ENCODE measurements around the gene VAC14. TPM values are rescaled to one million over a fixed set of nuclear protein-coding genes. Genes with fewer than 3 reads are reported as not detected.

VAC14 gene
- total RNA-seq, 1 donor from 2014 or later = 38.4 TPM

DNA sequence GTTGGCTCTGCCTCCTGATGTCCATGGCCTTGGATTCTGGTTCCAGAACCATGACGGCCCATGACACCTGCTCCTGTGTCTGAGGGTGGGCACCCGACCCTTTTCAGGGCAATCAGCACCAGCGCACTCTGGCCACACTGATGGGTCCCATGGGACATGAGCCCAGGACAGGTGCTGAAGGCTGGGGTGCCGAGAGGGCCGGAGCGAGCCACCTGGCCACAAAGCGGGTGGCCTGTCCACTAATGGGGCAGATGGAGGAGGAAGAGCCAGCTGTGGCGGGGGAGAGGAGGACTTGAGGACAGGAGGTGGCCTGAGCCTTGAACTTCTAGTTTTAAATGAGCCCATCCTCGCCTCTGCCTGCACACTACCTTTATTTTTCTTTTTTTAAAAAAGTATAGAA lies 83.9 kb downstream of the VAC14 start:
- H3K9me3 Mint-ChIP-seq (ENCODE audit: low read depth) = peaks cover 11% of the 10 kb centered on the region
- H3K4me3 Mint-ChIP-seq (ENCODE audit: low read depth) = no peak overlapping the region
- H3K27ac Mint-ChIP-seq = no peak overlapping the region
- no peaks in the 10 kb centered on the region for H3K4me1 Mint-ChIP-seq (ENCODE audit: low read depth)
- H3K36me3 Mint-ChIP-seq (ENCODE audit: insufficient read depth) = peaks cover 22% of the 10 kb centered on the region
- TF ChIP-seq, protein P1, sequence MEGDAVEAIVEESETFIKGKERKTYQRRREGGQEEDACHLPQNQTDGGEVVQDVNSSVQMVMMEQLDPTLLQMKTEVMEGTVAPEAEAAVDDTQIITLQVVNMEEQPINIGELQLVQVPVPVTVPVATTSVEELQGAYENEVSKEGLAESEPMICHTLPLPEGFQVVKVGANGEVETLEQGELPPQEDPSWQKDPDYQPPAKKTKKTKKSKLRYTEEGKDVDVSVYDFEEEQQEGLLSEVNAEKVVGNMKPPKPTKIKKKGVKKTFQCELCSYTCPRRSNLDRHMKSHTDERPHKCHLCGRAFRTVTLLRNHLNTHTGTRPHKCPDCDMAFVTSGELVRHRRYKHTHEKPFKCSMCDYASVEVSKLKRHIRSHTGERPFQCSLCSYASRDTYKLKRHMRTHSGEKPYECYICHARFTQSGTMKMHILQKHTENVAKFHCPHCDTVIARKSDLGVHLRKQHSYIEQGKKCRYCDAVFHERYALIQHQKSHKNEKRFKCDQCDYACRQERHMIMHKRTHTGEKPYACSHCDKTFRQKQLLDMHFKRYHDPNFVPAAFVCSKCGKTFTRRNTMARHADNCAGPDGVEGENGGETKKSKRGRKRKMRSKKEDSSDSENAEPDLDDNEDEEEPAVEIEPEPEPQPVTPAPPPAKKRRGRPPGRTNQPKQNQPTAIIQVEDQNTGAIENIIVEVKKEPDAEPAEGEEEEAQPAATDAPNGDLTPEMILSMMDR (IDR thresholded peaks at IDR 0.05; ENCODE audit: unreplicated experiment) = no peak
- no peaks in the 10 kb centered on the region for H3K27me3 Mint-ChIP-seq
- DNase-seq (ENCODE audit: low spot score, unreplicated experiment) = no peak

DNA sequence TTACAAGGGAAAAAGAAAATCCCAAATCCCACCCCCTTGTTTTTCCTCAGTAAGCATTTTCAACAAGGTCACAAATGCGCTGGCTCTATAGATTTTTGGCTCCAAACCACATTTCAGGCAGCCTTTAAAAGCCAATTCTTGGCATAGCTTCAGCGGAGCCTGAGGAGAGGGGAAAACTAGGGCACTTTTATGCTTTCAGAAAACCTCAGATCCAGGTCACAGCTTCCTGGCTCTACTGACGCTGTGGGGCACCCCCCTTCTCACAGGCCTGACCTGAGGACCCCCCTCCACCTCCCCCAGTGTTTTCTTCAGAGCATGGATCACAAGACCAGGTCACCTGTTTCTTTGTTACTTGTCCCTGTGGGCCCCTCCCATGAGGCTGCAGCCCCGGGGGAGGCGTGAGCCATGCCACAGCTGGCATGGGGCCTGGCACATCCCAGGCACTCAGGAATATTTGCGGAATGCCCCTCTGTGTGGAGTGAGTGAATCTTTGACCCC lies 85.0 kb downstream of the VAC14 start:
- DNase-seq (ENCODE audit: low spot score, unreplicated experiment) = no peak
- TF ChIP-seq, protein P1 (IDR thresholded peaks at IDR 0.05; ENCODE audit: unreplicated experiment) = no peak
- peaks cover 6% of the 10 kb centered on the region for H3K4me1 Mint-ChIP-seq (ENCODE audit: low read depth)
- no peaks in the 10 kb centered on the region for H3K27me3 Mint-ChIP-seq
- H3K36me3 Mint-ChIP-seq (ENCODE audit: insufficient read depth) = peaks cover 18% of the 10 kb centered on the region
- peaks cover 11% of the 10 kb centered on the region for H3K9me3 Mint-ChIP-seq (ENCODE audit: low read depth)
- no peak overlapping the region for H3K27ac Mint-ChIP-seq
- H3K4me3 Mint-ChIP-seq (ENCODE audit: low read depth) = no peak overlapping the region

DNA sequence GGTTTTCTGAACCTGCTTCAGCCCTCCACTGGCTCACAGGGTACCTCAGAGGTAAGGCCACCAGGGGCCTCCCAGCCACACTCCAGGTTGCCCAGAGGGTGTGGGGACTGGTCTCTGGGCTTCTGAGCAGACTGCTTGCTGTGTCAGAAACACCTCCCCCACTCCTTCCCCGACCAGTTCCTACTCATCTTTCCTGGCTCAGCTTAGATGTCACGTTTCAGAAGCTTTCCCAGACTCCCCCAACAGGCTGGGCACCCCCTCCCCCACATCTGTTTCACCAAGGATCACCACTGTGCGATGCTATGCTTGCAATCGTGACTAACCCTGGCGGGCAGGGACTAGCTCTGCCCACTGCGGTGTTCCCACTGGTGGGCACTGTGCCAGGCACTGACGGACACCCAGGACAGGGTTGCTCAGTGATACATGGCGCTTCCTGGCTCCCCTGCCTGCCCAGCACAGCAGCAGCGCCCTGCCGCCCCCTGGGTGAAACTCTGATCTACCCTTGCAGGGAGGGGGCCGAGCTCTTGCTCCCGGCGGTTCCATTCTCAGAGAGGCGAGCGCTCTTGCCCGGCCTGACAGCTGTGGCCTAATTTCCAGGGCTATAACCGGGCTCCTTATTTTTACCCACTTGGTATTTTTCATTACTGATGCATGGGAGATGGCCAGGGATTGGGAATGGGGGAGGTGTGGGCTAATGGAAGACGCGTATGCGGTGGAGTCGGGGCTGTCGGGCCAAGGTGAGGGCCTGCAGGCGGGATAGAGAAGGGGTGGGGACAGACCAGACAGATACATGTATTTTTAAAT lies 85.7 kb downstream of the VAC14 start:
- H3K36me3 Mint-ChIP-seq (ENCODE audit: insufficient read depth) = peaks cover 11% of the 10 kb centered on the region
- H3K27ac Mint-ChIP-seq = no peak overlapping the region
- H3K9me3 Mint-ChIP-seq (ENCODE audit: low read depth) = peaks cover 11% of the 10 kb centered on the region
- no peak for DNase-seq (ENCODE audit: low spot score, unreplicated experiment)
- TF ChIP-seq, protein P1 (IDR thresholded peaks at IDR 0.05; ENCODE audit: unreplicated experiment) = no peak
- no peak overlapping the region for H3K4me3 Mint-ChIP-seq (ENCODE audit: low read depth)
- H3K4me1 Mint-ChIP-seq (ENCODE audit: low read depth) = peaks cover 6% of the 10 kb centered on the region
- no peaks in the 10 kb centered on the region for H3K27me3 Mint-ChIP-seq

DNA sequence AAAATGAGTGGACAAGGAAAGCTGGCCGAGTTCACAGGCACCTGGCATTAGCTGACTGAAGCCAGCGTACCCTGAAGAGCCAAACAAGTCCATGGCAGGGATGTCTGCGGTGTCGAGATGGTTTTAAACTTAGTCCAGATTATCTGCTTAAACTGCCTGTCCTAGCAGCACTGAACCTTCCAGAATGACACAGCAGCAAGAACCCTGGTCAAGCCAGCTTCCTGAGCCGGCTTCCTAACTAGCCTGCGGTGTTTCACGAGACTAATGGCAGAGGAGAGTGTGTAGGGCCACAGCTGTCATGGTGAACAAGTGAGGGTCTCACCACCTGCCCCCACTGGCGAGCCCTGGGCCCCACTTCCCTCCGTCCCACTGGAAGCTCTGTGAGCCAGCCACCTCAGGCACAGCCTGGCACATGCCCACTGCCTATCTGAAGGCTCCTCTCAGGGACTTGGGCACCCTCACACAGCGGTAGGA lies 86.3 kb downstream of the VAC14 start:
- H3K4me1 Mint-ChIP-seq (ENCODE audit: low read depth) = peaks cover 6% of the 10 kb centered on the region
- peaks cover 5% of the 10 kb centered on the region for H3K36me3 Mint-ChIP-seq (ENCODE audit: insufficient read depth)
- no peak overlapping the region for H3K4me3 Mint-ChIP-seq (ENCODE audit: low read depth)
- TF ChIP-seq, protein P1 (IDR thresholded peaks at IDR 0.05; ENCODE audit: unreplicated experiment) = no peak
- no peak overlapping the region for H3K27ac Mint-ChIP-seq
- no peak for DNase-seq (ENCODE audit: low spot score, unreplicated experiment)
- no peaks in the 10 kb centered on the region for H3K27me3 Mint-ChIP-seq
- peaks cover 4% of the 10 kb centered on the region for H3K9me3 Mint-ChIP-seq (ENCODE audit: low read depth)

DNA sequence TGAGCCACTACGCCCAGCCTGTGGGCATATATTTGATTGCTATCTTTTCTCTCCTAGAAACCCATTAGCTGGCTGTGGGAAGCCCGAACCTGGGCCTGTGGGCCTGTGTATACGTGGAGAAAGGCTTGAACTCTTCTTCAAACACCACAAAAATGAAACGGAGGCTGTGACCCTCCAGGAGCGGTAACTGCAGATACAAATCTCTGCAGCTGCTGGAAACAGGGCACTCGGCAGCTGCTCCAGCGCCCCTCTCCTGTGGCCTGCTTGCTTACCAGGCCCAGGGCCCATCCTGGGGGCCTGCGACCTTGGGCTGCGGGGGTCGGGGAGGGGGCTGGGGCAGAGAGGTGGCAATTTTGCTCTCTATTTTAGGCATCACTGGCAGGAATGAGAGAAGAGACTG lies 87.1 kb downstream of the VAC14 start:
- Mint-ChIP-seq H3K4me1 (ENCODE audit: low read depth) (peaks cover 6% of the 10 kb centered on the region), H3K27ac (no peak overlapping the region), H3K9me3 (ENCODE audit: low read depth) (no peaks in the 10 kb centered on the region), H3K36me3 (ENCODE audit: insufficient read depth) (no peaks in the 10 kb centered on the region), H3K27me3 (no peaks in the 10 kb centered on the region), H3K4me3 (ENCODE audit: low read depth) (no peak overlapping the region)
- TF ChIP-seq, protein P1 (IDR thresholded peaks at IDR 0.05; ENCODE audit: unreplicated experiment) = no peak
- no peak for DNase-seq (ENCODE audit: low spot score, unreplicated experiment)
